ENCODE results near the gene KATNB1. TPM values are rescaled to one million over a fixed set of nuclear protein-coding genes. Genes with fewer than 3 reads are reported as not detected.

The KATNB1 gene
- total and polyA plus RNA-seq, 7 experiments from 2014 or later = 20.4 to 32.9 (median 26.0) TPM

GRCh38 chr16:57689762-57690558 is 45.6 kb upstream of the KATNB1 start:
- Mint-ChIP-seq H3K9me3 (no peaks in the 10 kb centered on the region), H3K27me3 (peaks cover 0 to 9% (median 0%) of the 10 kb centered on the region in 5 donors), H3K36me3 (no peaks in the 10 kb centered on the region), H3K4me3 (peak overlapping the region; percentile 25 to 83 (median 61)), H3K4me1 (peaks cover 13 to 26% (median 17%) of the 10 kb centered on the region in 7 donors), H3K27ac (peak overlapping the region; percentile 86 to 91 (median 90))
- Histone ChIP-seq H3K27ac (ENCODE audit: low read depth, low read length) (peak overlapping the region; percentile 56), H3K4me3 (ENCODE audit: low read length) (no peak overlapping the region), H3K4me1 (ENCODE audit: control insufficient read depth in 2 of 2, insufficient read depth in 2 of 2, low read length in 2 of 2) (peaks cover 10 to 12% of the 10 kb centered on the region in 2 donors), H3K27me3 (ENCODE audit: control insufficient read depth in 2 of 2, insufficient read depth in 2 of 2, low read length in 2 of 2) (no peaks in the 10 kb centered on the region), H3K9me3 (ENCODE audit: control insufficient read depth in 2 of 3, low read length in 3 of 3) (no peaks in the 10 kb centered on the region), H3K36me3 (ENCODE audit: control insufficient read depth in 2 of 3, insufficient read depth in 3 of 3, low read length in 3 of 3) (no peaks in the 10 kb centered on the region)
- intact Hi-C loops (cut with micrococcal nuclease) = loop anchor here (1.0 to 5.0 kb wide), 2 partner anchors 45 to 47 kb away; partner anchors contain the start of gene KATNB1 (in 2 of the 2)
- POLR2A ChIA-PET = interaction anchor here (0.5 to 1.6 kb wide), 2 partner anchors 45 to 548 kb away, joined by 3 to 6 read pairs; partner anchors contain the start of gene KATNB1
- CTCF ChIA-PET = interaction anchor here (0.9 kb wide), 1 partner anchor 41 kb away, joined by 3 read pairs; no protein-coding TSS in a partner anchor
- DNase-seq (peak in 8 of 9 donors; percentile 39 to 72 (median 59)), ATAC-seq (peak; percentile 86)

- peak overlapping the region in 4 of 9 donors; percentile 86 to 88 (median 88) for H3K27ac Mint-ChIP-seq
Measured at GRCh38 chr16:57690782-57691471, 44.6 kb upstream of the KATNB1 start.

GRCh38 chr16:57692636-57693035 is 42.9 kb upstream of the KATNB1 start:
- DNase-seq (no peak), ATAC-seq (no peak)
- intact Hi-C loops (cut with micrococcal nuclease) = loop anchor here in 1 of 2 donors (5.0 kb wide), 1 partner anchor 45 kb away; the partner anchor contains the start of gene KATNB1
- ChIA-PET POLR2A (interaction anchor here (0.6 to 0.8 kb wide), 2 partner anchors 11 to 206 kb away, joined by 3 read pairs; no protein-coding TSS in a partner anchor), CTCF (no interaction called here)
- H3K4me3 ChIP-seq (ENCODE audit: low read length) = no peak overlapping the region
- H3K27ac ChIP-seq (ENCODE audit: low read depth, low read length) = no peak overlapping the region
- H3K36me3 ChIP-seq (ENCODE audit: control insufficient read depth in 2 of 3, insufficient read depth in 3 of 3, low read length in 3 of 3) = no peaks in the 10 kb centered on the region
- H3K4me1 Mint-ChIP-seq = peaks cover 13 to 30% (median 19%) of the 10 kb centered on the region in 7 donors
- no peaks in the 10 kb centered on the region for H3K9me3 ChIP-seq (ENCODE audit: control insufficient read depth in 2 of 3, low read length in 3 of 3)
- H3K27me3 ChIP-seq (ENCODE audit: control insufficient read depth in 2 of 2, insufficient read depth in 2 of 2, low read length in 2 of 2) = no peaks in the 10 kb centered on the region
- no peaks in the 10 kb centered on the region for H3K36me3 Mint-ChIP-seq
- peaks cover 10 to 12% of the 10 kb centered on the region in 2 donors for H3K4me1 ChIP-seq (ENCODE audit: control insufficient read depth in 2 of 2, insufficient read depth in 2 of 2, low read length in 2 of 2)
- H3K27ac Mint-ChIP-seq = peak overlapping the region in 1 of 9 donors; percentile 79
- peaks cover 0 to 9% (median 0%) of the 10 kb centered on the region in 5 donors for H3K27me3 Mint-ChIP-seq
- H3K9me3 Mint-ChIP-seq = no peaks in the 10 kb centered on the region
- H3K4me3 Mint-ChIP-seq = no peak overlapping the region

More at GRCh38 chr16:57690782-57691471, 44.6 kb upstream of the KATNB1 start:
- Histone ChIP-seq H3K4me1 (ENCODE audit: control insufficient read depth in 2 of 2, insufficient read depth in 2 of 2, low read length in 2 of 2) (peaks cover 10 to 12% of the 10 kb centered on the region in 2 donors), H3K36me3 (ENCODE audit: control insufficient read depth in 2 of 3, insufficient read depth in 3 of 3, low read length in 3 of 3) (no peaks in the 10 kb centered on the region), H3K4me3 (ENCODE audit: low read length) (no peak overlapping the region), H3K27ac (ENCODE audit: low read depth, low read length) (no peak overlapping the region), H3K27me3 (ENCODE audit: control insufficient read depth in 2 of 2, insufficient read depth in 2 of 2, low read length in 2 of 2) (no peaks in the 10 kb centered on the region), H3K9me3 (ENCODE audit: control insufficient read depth in 2 of 3, low read length in 3 of 3) (no peaks in the 10 kb centered on the region)
- no peak for DNase-seq
- CTCF ChIA-PET = interaction anchor here (0.9 kb wide), 1 partner anchor 42 kb away, joined by 3 read pairs; no protein-coding TSS in a partner anchor
- Mint-ChIP-seq H3K27me3 (peaks cover 0 to 9% (median 0%) of the 10 kb centered on the region in 5 donors), H3K36me3 (no peaks in the 10 kb centered on the region), H3K9me3 (no peaks in the 10 kb centered on the region), H3K4me3 (no peak overlapping the region), H3K4me1 (peaks cover 13 to 30% (median 19%) of the 10 kb centered on the region in 7 donors)
- intact Hi-C loops (cut with micrococcal nuclease) = loop anchor here in 1 of 2 donors (5.0 kb wide), 1 partner anchor 46 kb away; the partner anchor contains the start of gene KATNB1
- POLR2A ChIA-PET = interaction anchor here (1.6 kb wide), 1 partner anchor 44 kb away, joined by 6 read pairs; the partner anchor contains the start of gene KATNB1
- ATAC-seq = no peak

- CTCF ChIA-PET = no interaction called here
- POLR2A ChIA-PET = no interaction called here
- Histone ChIP-seq H3K9me3 (ENCODE audit: control insufficient read depth in 2 of 3, low read length in 3 of 3) (no peaks in the 10 kb centered on the region), H3K4me1 (ENCODE audit: control insufficient read depth in 2 of 2, insufficient read depth in 2 of 2, low read length in 2 of 2) (peaks cover 10 to 12% of the 10 kb centered on the region in 2 donors), H3K36me3 (ENCODE audit: control insufficient read depth in 2 of 3, insufficient read depth in 3 of 3, low read length in 3 of 3) (no peaks in the 10 kb centered on the region), H3K27me3 (ENCODE audit: control insufficient read depth in 2 of 2, insufficient read depth in 2 of 2, low read length in 2 of 2) (no peaks in the 10 kb centered on the region), H3K4me3 (ENCODE audit: low read length) (no peak overlapping the region), H3K27ac (ENCODE audit: low read depth, low read length) (no peak overlapping the region)
- peak overlapping the region in 1 of 9 donors; percentile 47 for H3K27ac Mint-ChIP-seq
- intact Hi-C loops (cut with micrococcal nuclease) = loop anchor here in 1 of 2 donors (5.0 kb wide), 1 partner anchor 44 kb away; the partner anchor contains the start of gene KATNB1
- no peak for DNase-seq
- no peaks in the 10 kb centered on the region for H3K9me3 Mint-ChIP-seq
- peaks cover 0 to 9% (median 0%) of the 10 kb centered on the region in 5 donors for H3K27me3 Mint-ChIP-seq
- peaks cover 13 to 30% (median 19%) of the 10 kb centered on the region in 7 donors for H3K4me1 Mint-ChIP-seq
- no peaks in the 10 kb centered on the region for H3K36me3 Mint-ChIP-seq
- no peak for ATAC-seq
- no peak overlapping the region for H3K4me3 Mint-ChIP-seq
Measured at GRCh38 chr16:57693550-57693949, 42.0 kb upstream of the KATNB1 start.

- DNase-seq (no peak), ATAC-seq (no peak)
- no peaks in the 10 kb centered on the region for H3K9me3 Mint-ChIP-seq
- intact Hi-C loops (cut with micrococcal nuclease) = loop anchor here in 1 of 2 donors (5.0 kb wide), 1 partner anchor 43 kb away; the partner anchor contains the start of gene KATNB1
- H3K27ac Mint-ChIP-seq = peak overlapping the region in 3 of 9 donors; percentile 48 to 87 (median 65)
- Histone ChIP-seq H3K9me3 (ENCODE audit: control insufficient read depth in 2 of 3, low read length in 3 of 3) (no peaks in the 10 kb centered on the region), H3K27me3 (ENCODE audit: control insufficient read depth in 2 of 2, insufficient read depth in 2 of 2, low read length in 2 of 2) (no peaks in the 10 kb centered on the region), H3K27ac (ENCODE audit: low read depth, low read length) (no peak overlapping the region), H3K4me3 (ENCODE audit: low read length) (no peak overlapping the region), H3K4me1 (ENCODE audit: control insufficient read depth in 2 of 2, insufficient read depth in 2 of 2, low read length in 2 of 2) (peaks cover 10% of the 10 kb centered on the region in 2 donors), H3K36me3 (ENCODE audit: control insufficient read depth in 2 of 3, insufficient read depth in 3 of 3, low read length in 3 of 3) (no peaks in the 10 kb centered on the region)
- H3K4me3 Mint-ChIP-seq = peak overlapping the region in 2 of 10 donors; percentile 70 to 75
- ChIA-PET CTCF (no interaction called here), POLR2A (no interaction called here)
- peaks cover 0 to 9% (median 0%) of the 10 kb centered on the region in 5 donors for H3K27me3 Mint-ChIP-seq
- peaks cover 10 to 27% (median 17%) of the 10 kb centered on the region in 7 donors for H3K4me1 Mint-ChIP-seq
- H3K36me3 Mint-ChIP-seq = no peaks in the 10 kb centered on the region
Measured at GRCh38 chr16:57694231-57694724, 41.3 kb upstream of the KATNB1 start.

Data from naive thymus-derived CD4-positive, alpha-beta T cell (primary cell).